Endothelial cell of umbilical vein (primary cell): ENCODE measurements around the gene SLC22A15. TPM values are rescaled to one million over a fixed set of nuclear protein-coding genes. Genes with fewer than 3 reads are reported as not detected.

ENCODE experiments used
- BruUV-seq: library from RNA; stranded (reverse); fragments of 400-500 nt; replicated peaks from 2 replicates; lab custom pipeline; 2021; lab: Mats Ljungman, UMichigan
- CTCF ChIA-PET: fragments of 300-600, 350-600 bp; sonication (Branson Sonifier 250); formaldehyde crosslinking; loops from one replicate; lab custom pipeline; 2021; ENCODE audit warnings: antibody characterized with exemption, inconsistent platforms; lab: Charles Lee
- POLR2A ChIA-PET: fragments of 300-600, 350-600 bp; sonication (Branson Sonifier 250); formaldehyde crosslinking; loops from one replicate; lab custom pipeline; 2021; ENCODE audit warnings: antibody characterized with exemption, inconsistent platforms; lab: Charles Lee
- DNase-seq: peaks from one replicate; pipeline ENCODE4 v3.0.0-alpha.2; 2011; ENCODE audit warnings: low read depth, low spot score
- FAIRE-seq: peaks from 2 replicates; lab custom pipeline; 2011; peaks lifted over from hg19 to GRCh38; lab: Jason Lieb, UNC
- H2AFZ ChIP-seq: 2 replicates; pipeline ENCODE4 v1.6.0; 2012; ENCODE audit warnings: low read depth, low read length, control low read depth, inconsistent platforms
- H3K27ac ChIP-seq: 2 replicates; pipeline ENCODE4 v1.5.1; 2011; ENCODE audit warnings: low read depth, mild to moderate bottlenecking, control low read depth, low read length, moderate library complexity; ENCODE audit not compliant: insufficient read depth
- H3K27me3 ChIP-seq, 2 experiments: 2 replicates each; pipeline versions ENCODE4 v1.6.0 to v1.6.1; 2011; ENCODE audit warnings: low read length in 2 of 2, mixed read lengths in 1 of 2; ENCODE audit not compliant: control insufficient read depth in 2 of 2, insufficient read depth in 2 of 2
- H3K36me3 ChIP-seq, 2 experiments: 2 replicates in 1 of 2; 3 replicates in 1 of 2; pipeline ENCODE4 v1.5.1; 2011; ENCODE audit warnings: low read length in 2 of 2, mild to moderate bottlenecking in 1 of 2, moderate library complexity in 1 of 2; ENCODE audit not compliant: control insufficient read depth in 2 of 2, insufficient read depth in 2 of 2; ENCODE audit errors: extremely low read depth in 1 of 2
- H3K4me1 ChIP-seq: 3 replicates; pipeline ENCODE4 v1.5.1; 2011; ENCODE audit warnings: mild to moderate bottlenecking, low read length; ENCODE audit not compliant: control insufficient read depth, insufficient read depth; ENCODE audit errors: extremely low read depth
- H3K4me2 ChIP-seq: 2 replicates; pipeline ENCODE4 v1.6.1; 2011; ENCODE audit warnings: low read length, control low read depth, mixed read lengths; ENCODE audit not compliant: insufficient read depth
- H3K4me3 ChIP-seq, 3 experiments: fragments of 200-600 bp in 1 of 3; sonication (generic), shearing (Covaris generic) in 1 of 3; replicated peaks in 1 of 3; 2 replicates each; pipeline ENCODE4 v1.5.1; 2011 to 2016; ENCODE audit warnings: control low read depth in 3 of 3, low read length in 3 of 3, mild to moderate bottlenecking in 2 of 3, inconsistent platforms in 1 of 3, low read depth in 1 of 3, moderate library complexity in 1 of 3; ENCODE audit not compliant: insufficient read depth in 1 of 3
- H3K79me2 ChIP-seq: 2 replicates; pipeline ENCODE4 v1.6.0; 2012; ENCODE audit warnings: low read length, inconsistent platforms; ENCODE audit not compliant: control insufficient read depth, insufficient read depth
- H3K9ac ChIP-seq: replicated peaks from 2 replicates; pipeline ENCODE3; 2011; ENCODE audit warnings: low read length, control low read depth; ENCODE audit not compliant: insufficient read depth; ENCODE audit errors: extremely low read depth
- H3K9me1 ChIP-seq: replicated peaks from 3 replicates; pipeline ENCODE4 v1.6.0; 2011; ENCODE audit warnings: mild to moderate bottlenecking, low read length; ENCODE audit not compliant: control insufficient read depth, insufficient read depth; ENCODE audit errors: extremely low read depth
- H3K9me3 ChIP-seq: replicated peaks from 2 replicates; pipeline ENCODE4 v1.5.1; 2012; ENCODE audit warnings: low read length, inconsistent platforms; ENCODE audit not compliant: control insufficient read depth, insufficient read depth
- H4K20me1 ChIP-seq: replicated peaks from 2 replicates; pipeline ENCODE3; 2011; ENCODE audit warnings: mild to moderate bottlenecking, low read length; ENCODE audit not compliant: control insufficient read depth, insufficient read depth; ENCODE audit errors: extremely low read depth
- CTCF ChIP-seq, 2 donors: IDR thresholded peaks; 1 replicate in 1 of 2; 2 replicates in 1 of 2; pipeline ENCODE4 v1.5.1; 2011; ENCODE audit warnings: low read length in 2 of 2, mild to moderate bottlenecking in 2 of 2, moderate library complexity in 2 of 2, control low read depth in 1 of 2, inconsistent platforms in 1 of 2, low read depth in 1 of 2; ENCODE audit not compliant: insufficient read depth in 1 of 2; ENCODE audit errors: extremely low read depth in 1 of 2
- EZH2 ChIP-seq: IDR thresholded peaks from 2 replicates; pipeline ENCODE4 v1.6.1; 2012; ENCODE audit warnings: borderline replicate concordance, low read depth, mild to moderate bottlenecking, moderate library complexity, low read length, inconsistent platforms; ENCODE audit not compliant: severe bottlenecking
- FOS ChIP-seq: IDR thresholded peaks from 2 replicates; pipeline ENCODE4 v1.6.1; 2011; ENCODE audit warnings: mild to moderate bottlenecking, low read length, moderate library complexity, borderline replicate concordance; ENCODE audit not compliant: insufficient read depth
- GATA2 ChIP-seq: IDR thresholded peaks from 2 replicates; pipeline ENCODE4 v1.7.0; 2011; ENCODE audit warnings: low read depth, mild to moderate bottlenecking, moderate library complexity, mixed read lengths, low read length; ENCODE audit not compliant: insufficient read length, insufficient read depth
- JUN ChIP-seq: IDR thresholded peaks from 2 replicates; pipeline ENCODE4 v1.6.1; 2011; ENCODE audit warnings: borderline replicate concordance, low read depth; ENCODE audit not compliant: insufficient read length, insufficient read depth
- MAX ChIP-seq: IDR thresholded peaks from 2 replicates; pipeline ENCODE4 v1.6.1; 2011; ENCODE audit not compliant: insufficient read depth, insufficient read length
- MYC ChIP-seq: IDR thresholded peaks from one replicate; pipeline ENCODE4 v1.6.1; 2011; ENCODE audit warnings: mild to moderate bottlenecking, low read depth, low read length
- POLR2A ChIP-seq: IDR thresholded peaks from 2 replicates; pipeline ENCODE4 v1.6.1; 2012; ENCODE audit warnings: low read depth, mild to moderate bottlenecking, control low read depth, low read length
- POLR2AphosphoS5 ChIP-seq: IDR thresholded peaks from 2 replicates; pipeline ENCODE4 v1.6.1; 2012; ENCODE audit warnings: low read depth, mild to moderate bottlenecking, control low read depth, low read length, moderate library complexity; ENCODE audit not compliant: insufficient read depth
- dilution Hi-C: fragments of 300-500 bp; cut with MboI; formaldehyde crosslinking; loops from one replicate; pipeline ENCODE4 v1.15.0; 2019; ENCODE audit warnings: low sequenced_read_pairs; ENCODE audit not compliant: extremely low pct_ligation_motif_present
- intact Hi-C: fragments of 100-400 bp; cut with micrococcal nuclease; formaldehyde crosslinking; loops from one replicate; pipeline ENCODE4 v1.10.0; 2022
- polyA plus RNA-seq, 4 experiments: library from polyadenylated mRNA; depleted of rRNA in 3 of 4; stranded (reverse) in 3 of 4; unstranded in 1 of 4; fragments of >200 nt; gene quantifications; 2 replicates each; pipeline versions ENCODE4 v1.2.1 to v1.2.3, GENCODE V29; 2011 to 2012; ENCODE audit warnings: missing spikeins in 1 of 4
- total RNA-seq: library from RNA; stranded (reverse); gene quantifications from 2 replicates; pipeline ENCODE4 v1.2.3, GENCODE V29; 2021

The SLC22A15 gene
- total and polyA plus RNA-seq, 2 donors (not counting 3 experiments of a cell fraction or from before 2014, with no cell fraction given) = 0.44 TPM; not detected in 1

- POLR2A ChIA-PET = no interaction called here
Measured at GRCh38 chr1:115983584-115983983, 7.3 kb downstream of the SLC22A15 start.

More at GRCh38 chr1:115983584-115983983, 7.3 kb downstream of the SLC22A15 start:
- peaks cover 3 to 17% of the 10 kb centered on the region in 2 experiments for H3K27me3 ChIP-seq
- no peaks in the 10 kb centered on the region for H3K9me3 ChIP-seq
- FAIRE-seq (no peak), DNase-seq (no peak)
- no peak overlapping the region for H3K27ac ChIP-seq
- no peaks in the 10 kb centered on the region for H3K4me1 ChIP-seq
- no peaks in the 10 kb centered on the region for H4K20me1 ChIP-seq
- intact Hi-C loops = loop anchor here (10.0 kb wide), 1 partner anchor 339 kb away; the partner anchor contains the start of gene VANGL1
- H3K9ac ChIP-seq = no peak overlapping the region
- no peaks in the 10 kb centered on the region for H3K79me2 ChIP-seq
- BruUV-seq = no TSS peak
- no peak overlapping the region for H2AFZ ChIP-seq
- dilution Hi-C loops = no loop called here
- CTCF ChIA-PET = interaction anchor here (0.6 to 4.8 kb wide), 8 partner anchors 8 to 566 kb away, joined by 3 to 133 read pairs (median 4); no protein-coding TSS in a partner anchor
- H3K9me1 ChIP-seq = no peaks in the 10 kb centered on the region
- TF ChIP-seq GATA2 (no peak), FOS (no peak), POLR2A (no peak), POLR2AphosphoS5 (no peak), MAX (no peak), EZH2 (no peak), CTCF (IDR thresholded peaks at IDR 0.05; ENCODE audit: extremely low read depth in 1 of 2, insufficient read depth in 1 of 2, low read depth in 1 of 2, low read length in 2 of 2) (no peak), JUN (no peak), MYC (no peak)
- H3K36me3 ChIP-seq = no peaks in the 10 kb centered on the region
- no peak overlapping the region for H3K4me2 ChIP-seq
- no peak overlapping the region for H3K4me3 ChIP-seq
